BLaER1 (cell line): ENCODE data around the gene C10orf88.

Experiments used
- H3K27ac ChIP-seq: shearing (Covaris generic); formaldehyde crosslinking; 2 replicates; pipeline ENCODE4 v1.8.1; 2022
- H3K27me3 ChIP-seq: shearing (Covaris generic); formaldehyde crosslinking; 2 replicates; pipeline ENCODE4 v1.8.1; 2022
- H3K36me3 ChIP-seq: shearing (Covaris generic); formaldehyde crosslinking; 2 replicates; pipeline ENCODE4 v1.8.1; 2022
- H3K4me1 ChIP-seq: shearing (Covaris generic); formaldehyde crosslinking; 2 replicates; pipeline ENCODE4 v1.8.1; 2022
- H3K4me2 ChIP-seq: shearing (Covaris generic); formaldehyde crosslinking; 2 replicates; pipeline ENCODE4 v1.8.1; 2022
- H3K4me3 ChIP-seq: shearing (Covaris generic); formaldehyde crosslinking; 2 replicates; pipeline ENCODE4 v1.8.1; 2022
- H3K9ac ChIP-seq: shearing (Covaris generic); formaldehyde crosslinking; 2 replicates; pipeline ENCODE4 v1.8.1; 2022
- H3K9me3 ChIP-seq: shearing (Covaris generic); formaldehyde crosslinking; 2 replicates; pipeline ENCODE4 v1.8.1; 2022
- H4K20me1 ChIP-seq: shearing (Covaris generic); formaldehyde crosslinking; 2 replicates; pipeline ENCODE4 v1.8.1; 2022
- Cebpa-rat ChIP-seq: shearing (Covaris generic); IDR thresholded peaks from 2 replicates; pipeline ENCODE4 v1.8.1; 2022

The C10orf88 gene, protein sequence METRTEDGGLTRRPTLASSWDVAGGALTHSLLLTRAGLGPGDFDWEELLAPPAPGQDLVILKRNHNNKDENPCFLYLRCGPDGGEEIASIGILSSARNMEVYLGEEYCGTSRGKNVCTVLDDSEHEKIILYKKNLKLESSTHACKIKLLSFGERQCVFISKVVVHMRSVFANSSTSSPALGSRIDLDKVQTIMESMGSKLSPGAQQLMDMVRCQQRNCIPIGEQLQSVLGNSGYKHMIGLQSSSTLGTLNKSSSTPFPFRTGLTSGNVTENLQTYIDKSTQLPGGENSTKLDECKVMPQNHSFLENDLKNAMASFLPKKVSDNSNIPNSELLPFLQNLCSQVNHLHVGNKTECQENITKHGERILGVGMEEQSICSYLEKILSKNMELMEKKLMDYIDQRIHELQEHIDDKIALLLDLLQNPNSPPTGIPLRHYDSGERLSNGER

DNA sequence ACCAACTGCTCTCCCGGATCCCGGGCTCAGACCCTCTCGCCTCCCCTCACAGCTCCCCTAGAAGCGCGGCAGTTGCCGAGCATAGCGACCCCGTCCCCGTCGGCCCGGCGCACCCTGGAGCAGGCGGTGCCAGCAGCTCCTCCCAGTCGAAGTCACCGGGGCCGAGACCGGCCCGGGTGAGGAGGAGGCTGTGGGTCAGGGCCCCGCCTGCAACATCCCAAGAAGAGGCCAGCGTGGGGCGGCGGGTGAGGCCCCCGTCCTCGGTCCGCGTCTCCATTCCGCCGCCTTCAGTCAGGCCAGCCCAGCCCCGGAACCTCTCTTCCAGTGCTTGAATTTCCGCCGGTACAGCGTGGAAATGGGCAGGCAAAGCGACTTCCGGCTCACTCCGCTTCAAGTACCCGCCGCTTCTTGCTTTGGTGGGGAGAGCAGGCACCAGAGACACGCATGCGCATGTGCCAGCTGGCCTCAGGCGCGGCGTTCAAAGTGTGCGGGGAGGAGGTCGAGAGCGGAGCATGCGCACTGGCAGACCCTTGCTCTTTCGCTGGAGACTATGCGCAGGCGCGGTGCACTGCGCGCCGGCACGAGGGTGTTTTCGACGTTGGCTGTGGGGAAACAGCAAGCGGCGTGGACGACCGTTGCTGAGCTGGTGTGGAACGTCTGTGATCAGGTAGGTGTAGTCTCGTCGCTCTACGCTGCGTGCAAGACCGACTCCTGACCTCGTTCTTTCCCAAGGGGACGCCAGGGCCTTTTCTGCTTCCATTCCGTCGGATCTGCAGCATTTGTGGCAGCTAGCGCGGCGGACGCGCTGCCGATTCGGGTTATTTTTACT lies at the start of gene C10orf88:
C10orf88 (minus strand) TSS at position 326 of the 829 bp plus-strand sequence; CDS start at position 277, 49 bp downstream.
- H3K27ac ChIP-seq: peak within 1 kb of the TSS; percentile 89
- H3K9me3 ChIP-seq: peaks cover 10% of the 10 kb centered on the region; the same call in 1 of the 2 replicates
- TF ChIP-seq Cebpa-rat: no peak

DNA sequence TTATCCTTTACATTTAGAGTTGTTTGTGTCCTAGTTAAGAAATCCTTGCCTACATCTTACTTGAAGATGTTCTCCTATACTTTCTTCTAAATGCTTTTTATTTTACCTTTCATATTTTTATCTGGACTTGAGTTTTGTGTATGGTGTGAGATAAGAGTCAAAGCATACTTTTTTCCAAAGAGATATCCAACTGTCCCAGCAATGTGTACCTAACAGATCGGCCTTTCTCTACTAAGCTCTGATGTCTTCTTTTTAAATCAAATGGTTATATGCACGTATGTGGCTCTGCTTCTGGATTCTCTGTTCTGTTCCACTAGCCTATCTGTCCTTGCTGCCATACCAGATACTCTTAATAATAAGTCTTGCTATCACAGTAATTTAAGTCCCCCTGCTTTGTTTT lies 47.3 kb upstream of the C10orf88 start:
- Histone ChIP-seq H3K27ac (no peak overlapping the region), H3K27me3 (no peaks in the 10 kb centered on the region), H3K9ac (no peak overlapping the region), H3K9me3 (no peaks in the 10 kb centered on the region), H3K4me2 (no peak overlapping the region), H3K36me3 (peaks cover 59% of the 10 kb centered on the region), H3K4me1 (peaks cover 17% of the 10 kb centered on the region), H3K4me3 (no peak overlapping the region), H4K20me1 (peaks cover 97% of the 10 kb centered on the region)
- no peak for TF ChIP-seq Cebpa-rat

More for the DNA sequence above, at the start of gene C10orf88:
- H4K20me1 ChIP-seq: no peaks in the 10 kb centered on the region
- H3K27me3 ChIP-seq: no peaks in the 10 kb centered on the region
- peaks cover 17% of the 10 kb centered on the region; the same call in 1 of the 2 replicates for H3K36me3 ChIP-seq
- peak within 1 kb of the TSS; percentile 94 for H3K4me2 ChIP-seq
- peak within 1 kb of the TSS; percentile 90 for H3K9ac ChIP-seq
- peak within 1 kb of the TSS; percentile 80 for H3K4me3 ChIP-seq
- H3K4me1 ChIP-seq: peaks cover 39% of the 10 kb centered on the region

DNA sequence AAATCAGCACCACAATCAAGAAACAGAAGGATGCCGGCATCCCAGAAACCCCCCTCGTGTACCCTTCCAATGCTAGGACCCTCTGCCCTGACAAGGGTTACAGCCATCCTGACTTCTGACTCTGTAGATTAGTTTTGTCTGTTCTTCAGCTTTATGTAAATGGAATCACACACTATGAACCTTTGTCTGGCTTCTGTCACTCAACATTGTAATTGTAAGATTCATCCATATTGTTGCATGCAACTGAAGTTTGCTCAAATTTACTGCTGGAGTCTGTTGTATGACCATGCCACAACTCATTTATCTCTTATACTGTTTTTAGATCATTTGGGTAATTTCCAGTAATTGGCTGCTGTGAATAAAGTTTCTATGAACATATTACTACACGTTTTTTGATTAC lies 46.1 kb upstream of the C10orf88 start:
- H3K27me3 ChIP-seq: no peaks in the 10 kb centered on the region
- no peak overlapping the region for H3K9ac ChIP-seq
- H3K4me1 ChIP-seq: peaks cover 17% of the 10 kb centered on the region
- no peaks in the 10 kb centered on the region for H3K9me3 ChIP-seq
- no peak for TF ChIP-seq Cebpa-rat
- peaks cover 61% of the 10 kb centered on the region for H3K36me3 ChIP-seq
- H4K20me1 ChIP-seq: peaks cover 96% of the 10 kb centered on the region
- no peak overlapping the region for H3K4me3 ChIP-seq
- no peak overlapping the region for H3K27ac ChIP-seq
- H3K4me2 ChIP-seq: no peak overlapping the region; the same call in 1 of the 2 replicates

DNA sequence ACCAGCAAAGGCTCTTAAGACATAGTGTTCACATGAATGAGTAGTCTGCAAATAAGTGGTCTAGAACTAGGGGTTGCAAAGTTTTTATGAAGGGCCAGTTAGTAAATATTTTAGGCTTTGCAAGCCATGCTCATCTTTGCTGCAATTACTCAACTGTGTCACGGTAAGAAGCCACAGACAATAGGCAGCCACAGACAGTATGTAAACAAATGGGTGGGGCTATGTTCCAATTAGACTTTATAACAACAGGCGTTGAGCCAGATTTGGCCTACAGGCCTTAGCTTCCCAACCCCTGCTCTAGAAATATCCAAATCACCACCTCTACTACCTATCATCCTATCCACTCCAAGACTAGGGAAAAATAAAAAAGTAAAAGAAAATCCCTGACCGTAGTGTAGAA lies 45.3 kb upstream of the C10orf88 start:
- Histone ChIP-seq H3K9me3 (no peaks in the 10 kb centered on the region), H3K4me2 (peak overlapping the region; percentile 46), H3K27me3 (no peaks in the 10 kb centered on the region), H3K9ac (0 out of 2 replicates have a peak overlapping the region, but pooled peaks have one; percentile 38), H3K27ac (no peak overlapping the region), H3K4me3 (no peak overlapping the region), H3K36me3 (peaks cover 62% of the 10 kb centered on the region), H3K4me1 (peaks cover 17% of the 10 kb centered on the region), H4K20me1 (peaks cover 90% of the 10 kb centered on the region)
- TF ChIP-seq Cebpa-rat: no peak

DNA sequence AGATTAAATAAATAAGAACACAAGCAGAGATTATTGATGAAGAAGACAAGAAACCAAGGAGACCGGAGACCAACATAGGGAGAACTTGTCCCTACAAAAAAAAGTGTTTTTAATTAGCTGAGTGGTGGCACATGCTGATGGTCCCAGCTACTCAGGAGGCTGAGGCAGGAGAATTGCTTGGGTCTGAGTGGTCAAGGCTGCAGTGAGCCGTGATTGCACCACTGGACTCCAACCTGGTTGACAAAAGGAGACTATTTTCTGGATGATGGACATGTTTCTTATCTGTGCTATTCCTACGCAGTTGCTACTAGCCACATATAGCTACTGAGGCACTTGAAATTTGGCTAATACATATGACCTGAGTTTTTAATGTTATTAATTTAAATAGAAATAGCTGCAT lies 44.9 kb upstream of the C10orf88 start:
- Histone ChIP-seq H3K4me3 (no peak overlapping the region), H4K20me1 (peaks cover 86% of the 10 kb centered on the region), H3K27ac (no peak overlapping the region), H3K9me3 (no peaks in the 10 kb centered on the region), H3K36me3 (peaks cover 64% of the 10 kb centered on the region), H3K4me2 (peak overlapping the region; percentile 46; the same call in 1 of the 2 replicates), H3K9ac (no peak overlapping the region), H3K4me1 (peaks cover 17% of the 10 kb centered on the region), H3K27me3 (no peaks in the 10 kb centered on the region)
- no peak for TF ChIP-seq Cebpa-rat

DNA sequence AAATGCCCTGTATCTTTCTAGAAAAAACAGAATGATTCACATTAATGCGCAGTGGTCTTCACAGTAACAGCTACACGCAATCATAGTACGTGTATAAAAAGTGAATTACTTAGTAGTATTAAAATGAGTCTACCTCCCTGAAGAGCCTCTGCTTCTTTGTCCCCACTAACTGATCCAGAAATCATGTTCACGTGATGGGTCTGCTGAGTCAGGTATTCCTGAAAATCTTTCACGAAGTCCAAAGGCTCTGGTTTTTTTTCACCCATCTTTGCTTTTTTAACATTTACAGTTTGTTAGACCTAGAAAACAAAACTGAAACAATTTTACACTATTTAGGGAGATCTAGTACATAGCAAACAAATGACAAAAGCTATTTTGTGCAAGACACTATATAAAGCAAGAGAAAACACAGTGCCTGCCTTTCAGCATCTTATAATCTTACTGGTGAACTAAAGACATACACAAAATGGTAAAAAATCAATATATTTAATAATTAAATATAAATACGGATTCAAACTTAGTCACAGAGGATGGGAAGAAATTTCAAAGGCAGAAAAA lies 44.4 kb upstream of the C10orf88 start:
- Histone ChIP-seq H3K36me3 (peaks cover 68% of the 10 kb centered on the region), H3K27ac (no peak overlapping the region)
- no peak for TF ChIP-seq Cebpa-rat

DNA sequence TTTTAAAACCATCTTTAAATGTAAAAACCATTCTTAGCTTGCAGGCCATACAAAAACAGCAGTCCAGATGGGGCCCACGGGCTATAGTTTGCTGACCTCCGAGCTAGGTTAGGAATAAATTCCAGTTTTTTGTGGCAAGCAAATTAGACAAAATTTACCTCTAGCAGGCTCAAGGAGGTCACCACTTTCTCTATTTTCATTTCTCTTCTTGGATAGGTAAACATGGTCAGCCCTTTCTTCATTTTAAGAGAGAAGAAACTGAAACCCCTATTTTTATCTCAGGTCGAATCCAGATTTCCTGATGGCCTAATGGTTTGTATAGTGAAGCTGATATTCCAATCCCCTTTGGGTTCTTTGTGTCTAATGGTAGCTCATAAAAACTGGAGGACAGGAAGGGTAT lies 43.8 kb upstream of the C10orf88 start:
- peaks cover 17% of the 10 kb centered on the region for H3K4me1 ChIP-seq
- no peaks in the 10 kb centered on the region for H3K9me3 ChIP-seq
- no peak overlapping the region for H3K4me2 ChIP-seq
- no peak overlapping the region for H3K4me3 ChIP-seq
- no peak overlapping the region for H3K9ac ChIP-seq
- no peak for TF ChIP-seq Cebpa-rat
- H3K36me3 ChIP-seq: peaks cover 68% of the 10 kb centered on the region
- no peaks in the 10 kb centered on the region for H3K27me3 ChIP-seq
- H3K27ac ChIP-seq: no peak overlapping the region
- peaks cover 76% of the 10 kb centered on the region for H4K20me1 ChIP-seq

More for the DNA sequence above, 44.4 kb upstream of the C10orf88 start:
- no peak overlapping the region for H3K9ac ChIP-seq
- no peaks in the 10 kb centered on the region for H3K27me3 ChIP-seq
- no peak overlapping the region for H3K4me2 ChIP-seq
- H4K20me1 ChIP-seq: peaks cover 81% of the 10 kb centered on the region
- peaks cover 17% of the 10 kb centered on the region for H3K4me1 ChIP-seq
- H3K9me3 ChIP-seq: no peaks in the 10 kb centered on the region
- no peak overlapping the region for H3K4me3 ChIP-seq

DNA sequence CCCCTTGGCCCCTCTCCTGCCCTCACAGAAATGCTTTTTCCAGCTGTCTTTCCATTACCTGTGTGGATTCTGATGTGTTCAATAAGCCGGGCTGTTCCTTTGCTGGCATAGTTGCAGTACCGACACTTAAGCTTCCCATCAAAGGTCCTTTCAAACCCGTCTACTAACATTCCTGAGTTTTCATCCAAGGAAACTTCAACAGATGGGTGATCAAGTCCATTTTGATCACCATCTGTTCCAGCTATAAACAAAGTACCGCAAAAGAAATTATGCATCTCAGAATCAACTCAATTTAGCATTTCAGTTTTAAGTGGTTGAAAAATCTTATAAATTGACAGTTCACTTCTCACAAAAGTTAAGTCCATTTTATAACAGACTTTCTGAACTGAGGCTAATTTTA lies 41.9 kb upstream of the C10orf88 start:
- no peak overlapping the region for H3K27ac ChIP-seq
- no peaks in the 10 kb centered on the region for H3K27me3 ChIP-seq
- H3K4me3 ChIP-seq: no peak overlapping the region
- H3K4me2 ChIP-seq: no peak overlapping the region
- peaks cover 23% of the 10 kb centered on the region for H3K4me1 ChIP-seq
- no peak for TF ChIP-seq Cebpa-rat
- peaks cover 59% of the 10 kb centered on the region for H4K20me1 ChIP-seq
- H3K36me3 ChIP-seq: peaks cover 61% of the 10 kb centered on the region
- no peak overlapping the region for H3K9ac ChIP-seq
- H3K9me3 ChIP-seq: no peaks in the 10 kb centered on the region

DNA sequence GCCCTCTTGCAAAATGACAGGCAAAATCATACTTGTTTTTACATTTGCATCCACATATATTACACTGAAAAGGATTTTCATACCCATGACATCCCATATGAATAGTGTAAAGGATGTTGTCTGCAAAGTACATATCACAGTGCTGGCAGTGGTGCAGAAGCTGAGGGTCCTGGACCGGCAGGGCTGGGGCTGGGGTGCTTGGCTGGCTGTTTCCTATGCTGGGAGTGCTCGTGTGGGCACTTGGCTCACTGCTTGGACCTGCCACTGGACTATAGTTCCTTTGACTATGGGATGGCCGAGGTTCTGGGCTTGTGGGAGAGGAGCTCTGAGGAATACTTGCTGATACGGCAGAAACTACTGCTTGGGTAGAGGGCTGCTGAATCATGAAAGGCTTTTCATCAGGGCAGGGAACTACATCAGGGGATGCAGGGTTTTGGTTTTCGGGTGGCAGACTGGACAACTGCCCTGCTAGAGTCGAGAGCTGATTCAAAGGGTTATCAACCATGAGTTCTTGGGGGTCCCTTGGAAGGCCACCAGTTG lies 39.8 kb upstream of the C10orf88 start:
- no peaks in the 10 kb centered on the region for H3K27me3 ChIP-seq
- H3K4me2 ChIP-seq: no peak overlapping the region
- no peak overlapping the region for H3K9ac ChIP-seq
- H3K36me3 ChIP-seq: peaks cover 50% of the 10 kb centered on the region
- peaks cover 38% of the 10 kb centered on the region for H4K20me1 ChIP-seq
- H3K4me1 ChIP-seq: 0 out of 2 replicates have a peak, but pooled peaks cover 6% of the 10 kb centered on the region
- no peak overlapping the region for H3K27ac ChIP-seq
- no peak for TF ChIP-seq Cebpa-rat
- H3K9me3 ChIP-seq: no peaks in the 10 kb centered on the region
- no peak overlapping the region for H3K4me3 ChIP-seq
